NCI-H446 (cell line): ENCODE data around the gene FA2H.

Experiments used
- DNase-seq, 2 experiments: peaks; one replicate each; lab custom pipeline; 2025; lab: John Stamatoyannopoulos, UW

Gene FA2H

DNA sequence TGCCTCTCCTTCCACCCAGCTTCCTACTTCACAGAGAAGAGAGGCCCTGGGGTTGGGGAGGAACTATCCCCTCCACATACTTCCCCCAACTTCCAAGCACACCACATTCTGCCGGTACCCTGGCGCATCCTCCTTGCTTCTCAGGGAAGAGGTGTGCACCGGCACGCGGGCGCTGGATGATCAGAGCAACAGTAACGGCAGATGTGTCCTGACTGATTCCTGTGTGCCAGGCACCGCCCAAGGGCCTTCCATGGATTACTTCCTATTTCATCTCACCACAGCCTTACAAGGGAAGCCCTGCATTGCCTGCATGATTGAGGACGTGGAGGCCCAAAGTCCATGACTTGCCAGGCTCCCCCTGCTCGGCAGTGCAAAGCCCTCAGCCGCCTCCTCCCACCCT is 52.9 kb downstream of the FA2H start:
- no peak for DNase-seq

DNA sequence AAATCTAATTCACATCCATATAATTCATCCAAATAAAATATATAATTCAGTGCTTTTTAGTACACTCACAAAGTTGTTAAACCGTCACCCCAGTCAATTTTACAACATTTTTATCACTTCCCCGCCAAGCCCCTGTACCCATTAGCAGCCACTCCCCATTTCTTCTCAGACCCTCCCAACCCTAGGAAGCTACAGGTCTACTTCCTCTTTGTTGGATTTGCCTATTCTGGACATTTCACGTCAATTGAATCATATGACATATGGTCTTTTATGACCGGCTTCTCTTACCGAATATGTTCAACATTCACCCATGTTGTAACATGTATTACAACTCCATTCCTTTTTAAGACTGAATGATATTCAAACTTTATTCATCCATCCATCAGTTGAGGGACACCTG is 54.0 kb downstream of the FA2H start:
- DNase-seq: no peak

DNA sequence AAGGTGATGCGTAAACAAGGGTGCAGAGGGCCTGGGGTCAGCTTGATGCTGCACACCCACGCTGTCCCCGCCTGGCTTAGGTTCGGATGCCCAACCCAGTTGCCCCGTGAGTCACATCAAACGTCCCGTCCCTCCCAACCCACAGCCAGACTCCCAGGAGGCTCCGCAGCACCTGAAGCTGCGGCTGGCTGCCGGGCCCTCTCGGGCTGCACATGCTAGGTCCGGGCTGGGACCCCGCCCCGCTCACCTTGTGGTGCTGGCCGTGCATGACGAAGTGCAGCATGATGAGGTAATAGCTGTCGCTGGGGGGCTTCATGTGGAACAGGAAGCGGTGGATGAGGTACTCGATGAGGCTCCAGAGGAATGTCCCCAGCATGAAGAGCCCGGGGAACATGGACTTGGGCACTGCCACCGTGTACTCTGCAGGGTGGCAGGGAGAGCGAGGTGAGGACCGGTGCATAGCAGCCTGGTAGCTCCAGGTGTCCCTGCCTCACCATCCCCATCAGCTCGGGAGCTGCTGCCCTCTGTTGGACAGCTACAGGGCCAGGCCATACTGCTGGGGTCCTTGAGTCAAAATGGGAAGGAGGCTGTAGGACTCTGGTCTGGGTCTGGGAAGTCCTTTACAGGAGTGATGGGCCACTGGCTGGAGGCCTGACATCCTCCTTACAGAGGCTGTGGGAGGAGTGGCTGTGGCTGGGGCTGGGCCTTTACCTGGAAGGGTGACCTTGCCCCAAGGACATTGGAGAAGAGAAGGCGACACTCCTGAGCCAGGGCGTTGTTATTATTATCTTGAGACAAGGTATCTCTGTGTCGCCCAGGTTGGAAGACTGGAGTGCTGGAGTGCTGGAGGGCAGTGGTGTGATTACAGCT is 55.6 kb downstream of the FA2H start:
- DNase-seq: no peak

DNA sequence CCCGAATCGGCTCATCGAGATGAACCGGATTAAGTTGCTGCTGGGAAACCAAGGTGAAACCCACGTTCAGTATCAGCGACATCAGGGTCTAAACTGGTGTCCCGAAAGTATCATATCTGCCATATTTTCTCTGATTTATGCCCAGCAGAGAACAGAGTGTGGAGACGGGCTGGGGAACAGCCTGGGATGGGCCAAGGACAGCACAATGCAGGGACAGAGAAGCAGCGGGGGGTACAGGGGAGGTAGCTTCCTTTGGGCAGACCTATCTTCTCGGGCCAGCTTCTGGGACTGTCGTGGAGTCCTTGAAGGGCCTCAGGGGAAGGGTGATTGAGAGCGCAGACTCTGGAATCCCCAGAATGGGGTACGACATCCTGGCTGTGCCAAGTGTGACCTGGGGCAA is 56.5 kb downstream of the FA2H start:
- DNase-seq: no peak

GRCh38 chr16:74717367-74717766 is 57.3 kb downstream of the FA2H start:
- DNase-seq: no peak

DNA sequence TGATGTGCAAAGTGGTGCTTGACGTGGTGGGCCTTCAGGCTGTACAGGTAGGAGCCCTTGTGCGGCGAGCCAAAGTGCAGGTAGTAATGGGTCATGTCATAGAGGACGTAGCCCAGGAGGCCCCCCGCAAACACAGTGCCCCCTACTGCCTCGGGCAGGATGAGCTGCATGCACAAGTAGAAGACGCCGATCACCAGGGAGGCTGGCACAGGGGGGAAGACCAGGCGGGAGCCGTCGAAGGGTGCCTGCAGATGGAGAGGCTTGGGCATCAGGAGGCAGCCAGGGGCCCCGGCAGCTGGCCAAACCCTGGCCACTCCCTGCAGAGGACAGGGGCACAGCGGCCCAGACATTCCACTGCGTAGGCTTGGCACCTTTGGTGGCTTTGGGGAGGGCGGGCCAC is 58.3 kb downstream of the FA2H start:
- DNase-seq: no peak

DNA sequence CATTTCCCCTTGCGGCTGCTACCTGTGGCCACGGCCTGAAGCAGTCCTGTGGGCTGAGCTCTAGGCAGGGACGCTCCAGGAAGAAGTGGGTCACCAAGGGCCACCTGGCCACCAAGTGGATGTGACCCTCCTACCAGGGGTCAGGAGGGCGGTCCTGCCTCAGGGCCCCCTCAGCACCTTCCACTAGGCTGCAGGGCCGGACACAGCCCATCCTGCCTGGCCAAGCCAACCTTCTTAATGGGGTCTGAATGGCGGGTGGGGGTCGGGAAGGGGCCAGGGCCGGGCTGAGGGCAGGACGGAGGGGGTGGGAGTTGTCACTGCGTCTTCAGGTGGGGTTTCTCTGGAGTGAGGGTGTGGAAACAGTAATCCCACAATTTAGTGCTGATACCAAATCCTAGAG is 60.7 kb downstream of the FA2H start:
- no peak for DNase-seq

GRCh38 chr16:74713325-74713724 is 61.3 kb downstream of the FA2H start:
- DNase-seq: peak in 1 of 2 experiments; percentile 19

DNA sequence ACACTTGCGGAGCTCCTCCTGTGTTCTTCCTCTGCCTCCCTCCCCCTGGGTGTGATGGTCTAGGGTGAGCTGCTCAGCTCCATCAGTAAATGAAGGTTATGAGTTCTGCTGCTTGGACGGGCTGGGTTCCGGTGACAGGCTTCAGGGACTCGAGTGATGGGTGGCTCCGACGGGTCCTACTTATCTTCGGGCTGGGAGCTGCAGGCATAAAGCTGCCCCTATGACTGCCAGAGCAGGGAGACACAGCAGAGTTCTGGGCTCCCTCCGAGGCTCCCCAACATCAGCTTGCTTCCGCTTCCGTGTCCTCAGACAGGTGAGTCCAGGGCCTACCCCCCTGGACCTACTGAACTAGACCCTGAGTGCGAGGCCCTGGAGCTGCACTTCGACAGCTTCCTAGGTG is 62.7 kb downstream of the FA2H start:
- DNase-seq: no peak

GRCh38 chr16:74710401-74710800 is 64.2 kb downstream of the FA2H start:
- no peak for DNase-seq

GRCh38 chr16:74709441-74709877 is 65.2 kb downstream of the FA2H start:
- peak; percentile 3 to 65 for DNase-seq

DNA sequence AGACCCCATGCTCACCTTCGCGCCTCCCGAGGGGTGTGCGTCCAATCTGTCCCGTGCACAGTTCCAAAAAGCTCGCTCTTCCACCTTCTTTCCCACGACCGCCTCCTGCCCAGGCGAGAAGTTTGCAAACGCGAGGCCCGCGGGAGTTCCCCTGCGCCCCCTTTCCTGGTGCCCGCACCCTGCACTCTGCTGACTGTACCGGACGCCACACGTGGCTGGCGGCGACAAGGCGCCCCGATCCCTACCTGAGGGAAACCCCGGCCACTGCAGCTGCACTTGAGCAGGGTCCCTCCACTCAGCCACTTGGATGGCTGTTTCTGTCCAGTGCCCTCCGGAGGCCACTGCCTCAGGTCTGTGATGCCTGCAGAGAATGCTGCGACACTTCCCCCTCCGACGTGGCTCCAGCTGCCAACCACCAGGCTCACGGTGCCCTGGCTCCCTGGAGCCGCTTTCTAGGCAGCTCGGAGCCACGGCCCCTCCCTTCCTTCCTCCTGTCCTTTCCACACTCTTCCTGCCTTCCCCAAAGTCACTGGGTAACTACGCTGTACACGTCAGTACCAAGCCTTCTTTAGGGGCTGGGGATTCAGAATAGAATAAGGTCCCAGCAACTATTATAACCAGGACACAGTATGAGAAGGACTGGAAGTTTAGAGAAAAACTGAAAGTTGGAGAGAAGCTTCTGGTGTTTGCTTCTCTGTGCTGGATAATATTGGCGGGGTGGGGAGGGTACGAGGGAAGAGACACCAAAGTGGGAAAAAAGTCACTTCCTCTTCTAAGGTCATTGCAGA is 74.0 kb downstream of the FA2H start, which contains the start of gene MLKL:
Gene MLKL (minus strand): TSS at position 425 of the 788 bp plus-strand sequence. CDS start 5,105 bp downstream, outside the sequence.
- no peak for DNase-seq

DNA sequence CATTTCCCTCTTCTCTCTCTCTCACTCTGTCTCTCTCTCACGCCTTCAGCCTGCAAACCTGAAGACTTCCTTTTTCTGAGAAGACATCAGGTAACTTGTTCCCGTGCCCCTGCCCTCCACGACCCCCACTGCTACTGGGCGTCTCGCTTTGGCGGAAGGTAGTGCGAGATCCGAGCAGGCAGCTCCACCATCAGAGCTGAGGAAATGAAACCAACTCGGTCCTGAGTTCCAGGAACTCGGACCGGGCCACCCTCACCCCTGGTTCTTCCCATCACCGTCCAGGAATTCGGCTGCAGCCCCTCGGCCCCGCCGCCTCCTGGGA is 74.5 kb downstream of the FA2H start:
- DNase-seq: no peak

DNA sequence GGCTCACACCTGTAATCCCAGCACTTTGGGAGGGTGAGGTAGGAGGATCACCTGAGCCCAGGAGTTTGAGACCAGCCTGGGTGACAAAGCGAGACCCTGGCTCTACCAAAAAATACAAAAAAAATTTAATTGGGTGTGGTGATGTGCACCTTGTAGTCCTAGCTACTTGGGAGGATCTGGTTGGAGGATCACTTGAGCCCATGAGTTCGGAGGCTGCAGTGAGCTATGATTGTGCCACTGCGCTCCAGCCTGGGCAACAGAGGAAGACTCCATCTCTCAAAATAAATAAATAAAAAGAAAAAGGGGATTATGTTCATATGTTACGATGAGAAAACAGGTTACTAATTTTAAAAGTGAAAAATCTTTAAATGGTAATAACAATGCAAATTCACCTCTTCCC is 75.0 kb downstream of the FA2H start:
- DNase-seq: no peak

DNA sequence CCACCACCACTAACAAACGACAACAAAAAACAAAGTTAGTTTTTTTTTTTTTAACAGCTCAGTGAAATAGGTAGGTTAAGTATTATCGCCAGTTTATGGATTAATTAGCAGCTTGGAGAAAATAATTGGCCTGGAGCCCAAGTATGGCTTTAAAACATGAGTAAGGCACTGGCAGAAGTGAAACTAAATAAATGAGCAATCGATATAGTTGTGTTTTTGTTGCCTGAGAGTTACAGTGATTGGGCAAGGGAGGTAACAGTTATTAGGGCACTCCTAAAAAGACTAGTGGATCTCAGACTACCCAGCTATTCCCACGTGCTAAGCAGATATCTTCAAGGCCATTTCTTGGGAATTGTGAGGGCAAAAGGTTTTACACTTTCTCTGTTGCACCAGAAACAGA is 76.4 kb downstream of the FA2H start:
- DNase-seq: no peak

GRCh38 chr16:74695450-74696422 is 78.9 kb downstream of the FA2H start:
- peak; percentile 58 to 76 for DNase-seq

- DNase-seq: no peak
Observed at GRCh38 chr16:74691093-74691855, 83.3 kb downstream of the FA2H start.

- DNase-seq: no peak
Observed at GRCh38 chr16:74682556-74682955, 92.1 kb downstream of the FA2H start.

DNA sequence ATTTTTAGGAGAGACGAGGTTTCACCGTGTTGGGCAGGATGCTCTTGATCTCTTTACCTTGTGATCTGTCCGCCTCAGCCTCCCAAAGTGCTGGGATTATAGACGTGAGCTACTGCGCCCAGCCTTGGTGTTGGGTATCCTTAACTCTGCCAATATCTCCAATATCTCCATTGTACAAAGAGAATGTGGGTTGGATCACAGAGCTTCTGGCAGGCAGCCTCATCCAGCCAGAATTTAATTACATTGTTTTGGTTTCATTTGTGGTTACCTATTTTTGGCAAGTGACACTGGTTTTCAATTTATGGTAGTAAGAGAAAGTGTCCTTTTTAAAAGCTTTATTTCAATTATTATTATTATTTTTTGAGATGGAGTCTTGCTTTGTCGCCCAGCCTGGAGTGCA is 93.9 kb downstream of the FA2H start:
- DNase-seq: no peak

GRCh38 chr16:74679983-74680382 is 94.6 kb downstream of the FA2H start:
- no peak for DNase-seq

DNA sequence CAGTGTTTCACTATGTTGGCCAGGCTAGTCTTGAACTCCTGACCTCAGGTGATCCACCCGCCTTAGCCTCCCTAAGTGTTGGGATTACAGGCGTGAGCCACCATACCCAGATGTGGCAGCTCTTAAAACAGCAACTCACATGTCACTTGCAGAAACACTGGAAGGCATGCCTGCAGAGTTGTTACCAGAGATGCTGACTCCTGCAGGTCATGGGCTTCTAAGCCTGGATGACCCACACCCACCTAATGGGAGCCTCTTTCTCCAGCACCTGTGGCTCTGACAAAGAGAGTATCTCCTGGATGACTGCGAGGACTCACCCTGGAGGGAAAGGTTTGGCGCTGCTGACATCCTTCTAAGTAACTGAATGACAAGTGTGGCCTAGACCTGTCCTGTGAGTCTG is 96.8 kb downstream of the FA2H start:
- DNase-seq: no peak
